ENCODE results near the gene MUC20. TPM values are rescaled to one million over a fixed set of nuclear protein-coding genes. Genes with fewer than 3 reads are reported as not detected.
A peak's percentile ranks its signal among the peaks of the same experiment; 100 is the strongest.
"Not testable (repeated sequence)": the region's sequence is repeated elsewhere in the genome, so short reads cannot be mapped to it uniquely, and the experiment has no call there.

MUC20 gene
- total RNA-seq, 1 donor from 2014 or later = not detected

DNA sequence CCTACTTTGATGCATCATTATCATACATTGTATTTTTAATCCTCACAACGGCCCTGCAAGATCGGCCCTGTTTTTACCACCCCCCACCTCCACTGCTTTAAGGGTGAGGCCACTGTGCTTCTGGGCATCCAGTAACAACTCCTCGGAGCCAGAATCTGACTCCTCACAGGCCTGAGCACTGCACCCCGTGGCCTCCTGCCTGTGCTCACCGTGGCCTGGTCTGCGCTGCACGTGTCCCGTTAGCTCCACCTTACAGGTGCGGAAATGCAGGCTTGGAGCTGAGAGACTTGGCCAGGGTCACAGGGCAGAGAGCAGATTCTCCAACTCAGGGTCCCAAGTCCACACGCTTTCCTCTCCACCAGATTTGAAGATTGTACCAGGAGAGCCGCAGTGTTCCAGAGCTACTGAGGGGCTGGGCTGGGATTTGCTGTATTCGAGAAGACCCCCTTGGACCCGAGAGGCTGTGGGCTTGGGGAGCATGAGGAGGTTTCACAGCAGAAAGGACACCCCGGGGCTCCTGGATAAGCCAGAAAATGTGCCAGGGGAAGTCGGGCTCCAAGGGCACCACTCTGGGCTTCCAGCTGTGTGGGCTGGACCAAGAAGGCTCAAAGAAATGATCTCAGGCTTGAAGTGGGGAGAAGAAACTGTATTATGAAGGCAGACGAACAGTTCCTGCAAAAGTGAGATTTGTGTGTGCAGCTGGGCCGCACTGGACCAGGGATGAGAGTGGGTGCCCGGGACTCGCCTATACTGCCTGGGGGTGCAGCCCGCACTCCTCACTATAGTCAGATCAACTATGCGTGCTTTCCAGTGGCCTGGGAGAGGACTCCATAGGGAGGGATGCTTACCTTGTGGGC is 1.6 kb downstream of the MUC20 start:
- H3K36me3 Mint-ChIP-seq (ENCODE audit: low read depth, unreplicated experiment); H3K9me3 Mint-ChIP-seq (ENCODE audit: unreplicated experiment); FAIRE-seq; H3K4me3 ChIP-seq (ENCODE audit: insufficient read depth, low read depth, low read length); H3K27ac ChIP-seq (ENCODE audit: low read depth, low read length); H3K4me2 ChIP-seq (ENCODE audit: low read length); H3K27ac Mint-ChIP-seq (ENCODE audit: unreplicated experiment); H3K79me2 ChIP-seq (ENCODE audit: insufficient read depth, low read length); H3K9ac ChIP-seq (ENCODE audit: low read length); H3K4me3 Mint-ChIP-seq (ENCODE audit: unreplicated experiment); H3K4me1 Mint-ChIP-seq (ENCODE audit: low read depth, unreplicated experiment); H4K20me1 ChIP-seq (ENCODE audit: insufficient read depth, low read length); H2AFZ ChIP-seq (ENCODE audit: low read depth, low read length); H3K9me3 ChIP-seq (ENCODE audit: insufficient read depth, low read depth, low read length); H3K27me3 Mint-ChIP-seq (ENCODE audit: low read depth, unreplicated experiment); DNase-seq (ENCODE audit: low read depth); H3K4me1 ChIP-seq (ENCODE audit: insufficient read depth, low read length); H3K36me3 ChIP-seq (ENCODE audit: insufficient read depth, low read length): not testable (repeated sequence)
- H3K27me3 ChIP-seq (ENCODE audit: insufficient read depth, low read length) = peaks cover 14% of the 10 kb centered on the region

DNA sequence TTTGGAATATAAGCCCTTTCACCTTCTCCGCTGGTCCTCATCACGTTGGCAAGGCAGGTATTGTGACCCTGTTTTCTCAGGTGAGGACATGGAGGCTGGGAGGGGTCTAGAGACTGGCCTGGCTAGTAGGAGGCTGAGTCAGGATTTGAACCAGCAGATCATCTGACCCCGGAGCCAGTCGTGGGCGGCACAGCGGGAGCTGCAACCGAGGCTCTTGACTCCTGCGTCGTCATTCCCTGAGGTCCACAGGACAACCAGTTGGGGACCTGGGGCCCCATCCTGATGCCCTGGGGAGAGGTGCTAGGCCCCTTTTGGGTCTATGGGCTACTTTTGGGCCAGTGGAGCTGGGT is 2.2 kb downstream of the MUC20 start:
- not testable (repeated sequence) for H3K4me1 Mint-ChIP-seq (ENCODE audit: low read depth, unreplicated experiment); H3K4me3 ChIP-seq (ENCODE audit: insufficient read depth, low read depth, low read length); H3K36me3 Mint-ChIP-seq (ENCODE audit: low read depth, unreplicated experiment); H3K27ac Mint-ChIP-seq (ENCODE audit: unreplicated experiment); FAIRE-seq; H3K27me3 Mint-ChIP-seq (ENCODE audit: low read depth, unreplicated experiment); H3K9me3 Mint-ChIP-seq (ENCODE audit: unreplicated experiment); H3K4me2 ChIP-seq (ENCODE audit: low read length); H3K36me3 ChIP-seq (ENCODE audit: insufficient read depth, low read length); H3K9me3 ChIP-seq (ENCODE audit: insufficient read depth, low read depth, low read length); H3K4me1 ChIP-seq (ENCODE audit: insufficient read depth, low read length); H2AFZ ChIP-seq (ENCODE audit: low read depth, low read length); H4K20me1 ChIP-seq (ENCODE audit: insufficient read depth, low read length); H3K4me3 Mint-ChIP-seq (ENCODE audit: unreplicated experiment); DNase-seq (ENCODE audit: low read depth); H3K79me2 ChIP-seq (ENCODE audit: insufficient read depth, low read length); H3K9ac ChIP-seq (ENCODE audit: low read length); H3K27ac ChIP-seq (ENCODE audit: low read depth, low read length)
- peaks cover 12% of the 10 kb centered on the region for H3K27me3 ChIP-seq (ENCODE audit: insufficient read depth, low read length)

DNA sequence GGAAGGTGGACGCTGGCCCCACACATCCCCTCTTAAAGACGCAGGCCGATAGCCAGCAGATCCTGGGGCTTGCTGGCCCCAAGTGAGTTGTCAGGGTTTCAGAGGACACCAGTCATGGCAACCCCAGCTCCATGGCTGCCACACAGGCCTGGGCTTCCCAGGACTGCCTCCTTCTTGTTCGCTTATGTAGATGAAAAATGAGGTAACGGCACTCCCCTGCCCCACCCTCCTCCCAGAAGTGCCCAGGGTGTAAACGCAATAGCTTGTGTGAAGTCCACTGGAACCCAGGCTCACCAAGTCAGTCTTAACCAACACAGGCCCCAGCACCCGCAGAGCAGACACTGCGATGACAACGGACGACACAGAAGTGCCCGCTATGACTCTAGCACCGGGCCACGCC is 3.6 kb downstream of the MUC20 start:
- not testable (repeated sequence) for FAIRE-seq
- peaks cover 17% of the 10 kb centered on the region for H3K27me3 Mint-ChIP-seq (ENCODE audit: low read depth, unreplicated experiment)

DNA sequence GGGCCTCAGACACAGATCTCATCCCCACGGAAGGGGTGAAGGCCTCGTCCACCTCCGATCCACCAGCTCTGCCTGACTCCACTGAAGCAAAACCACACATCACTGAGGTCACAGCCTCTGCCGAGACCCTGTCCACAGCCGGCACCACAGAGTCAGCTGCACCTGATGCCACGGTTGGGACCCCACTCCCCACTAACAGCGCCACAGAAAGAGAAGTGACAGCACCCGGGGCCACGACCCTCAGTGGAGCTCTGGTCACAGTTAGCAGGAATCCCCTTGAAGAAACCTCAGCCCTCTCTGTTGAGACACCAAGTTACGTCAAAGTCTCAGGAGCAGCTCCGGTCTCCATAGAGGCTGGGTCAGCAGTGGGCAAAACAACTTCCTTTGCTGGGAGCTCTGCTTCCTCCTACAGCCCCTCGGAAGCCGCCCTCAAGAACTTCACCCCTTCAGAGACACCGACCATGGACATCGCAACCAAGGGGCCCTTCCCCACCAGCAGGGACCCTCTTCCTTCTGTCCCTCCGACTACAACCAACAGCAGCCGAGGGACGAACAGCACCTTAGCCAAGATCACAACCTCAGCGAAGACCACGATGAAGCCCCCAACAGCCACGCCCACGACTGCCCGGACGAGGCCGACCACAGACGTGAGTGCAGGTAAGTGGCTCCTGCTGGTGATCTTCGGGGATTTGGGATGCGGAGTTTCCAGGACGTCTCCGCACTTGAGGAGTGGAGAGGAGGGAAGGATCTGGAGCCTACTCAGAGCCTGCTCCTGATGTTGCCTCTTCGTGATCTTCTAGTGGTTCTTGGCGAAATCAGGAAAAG is 5.3 kb downstream of the MUC20 start:
- H3K4me3 Mint-ChIP-seq (ENCODE audit: unreplicated experiment); H3K79me2 ChIP-seq (ENCODE audit: insufficient read depth, low read length); H3K4me2 ChIP-seq (ENCODE audit: low read length); H4K20me1 ChIP-seq (ENCODE audit: insufficient read depth, low read length); FAIRE-seq; H3K4me1 ChIP-seq (ENCODE audit: insufficient read depth, low read length); H3K9me3 Mint-ChIP-seq (ENCODE audit: unreplicated experiment); H2AFZ ChIP-seq (ENCODE audit: low read depth, low read length); H3K36me3 Mint-ChIP-seq (ENCODE audit: low read depth, unreplicated experiment); H3K27ac ChIP-seq (ENCODE audit: low read depth, low read length); H3K9ac ChIP-seq (ENCODE audit: low read length); H3K4me3 ChIP-seq (ENCODE audit: insufficient read depth, low read depth, low read length); H3K4me1 Mint-ChIP-seq (ENCODE audit: low read depth, unreplicated experiment); DNase-seq (ENCODE audit: low read depth); H3K9me3 ChIP-seq (ENCODE audit: insufficient read depth, low read depth, low read length); H3K36me3 ChIP-seq (ENCODE audit: insufficient read depth, low read length); H3K27me3 ChIP-seq (ENCODE audit: insufficient read depth, low read length): not testable (repeated sequence)
- H3K27ac Mint-ChIP-seq (ENCODE audit: unreplicated experiment) = peak overlapping the region; percentile 53
- peaks cover 29% of the 10 kb centered on the region for H3K27me3 Mint-ChIP-seq (ENCODE audit: low read depth, unreplicated experiment)

More for the DNA sequence above, 3.6 kb downstream of the MUC20 start:
- not testable (repeated sequence) for H3K4me3 Mint-ChIP-seq (ENCODE audit: unreplicated experiment); H3K4me1 Mint-ChIP-seq (ENCODE audit: low read depth, unreplicated experiment); H3K79me2 ChIP-seq (ENCODE audit: insufficient read depth, low read length); H3K27ac ChIP-seq (ENCODE audit: low read depth, low read length); H3K27me3 ChIP-seq (ENCODE audit: insufficient read depth, low read length); H3K4me1 ChIP-seq (ENCODE audit: insufficient read depth, low read length); H4K20me1 ChIP-seq (ENCODE audit: insufficient read depth, low read length); H3K4me3 ChIP-seq (ENCODE audit: insufficient read depth, low read depth, low read length); DNase-seq (ENCODE audit: low read depth); H2AFZ ChIP-seq (ENCODE audit: low read depth, low read length); H3K4me2 ChIP-seq (ENCODE audit: low read length); H3K9ac ChIP-seq (ENCODE audit: low read length); H3K9me3 ChIP-seq (ENCODE audit: insufficient read depth, low read depth, low read length); H3K36me3 Mint-ChIP-seq (ENCODE audit: low read depth, unreplicated experiment); H3K9me3 Mint-ChIP-seq (ENCODE audit: unreplicated experiment); H3K27ac Mint-ChIP-seq (ENCODE audit: unreplicated experiment); H3K36me3 ChIP-seq (ENCODE audit: insufficient read depth, low read length)
